B cell (primary cell): ENCODE data around the gene ARRB1.

ENCODE experiments used
- EZH2 ChIP-seq: IDR thresholded peaks from 2 replicates; pipeline ENCODE4 v1.6.1; 2012; ENCODE audit warnings: borderline replicate concordance, low read depth, mild to moderate bottlenecking, moderate library complexity, low read length; ENCODE audit not compliant: insufficient read depth, poor library complexity, severe bottlenecking
- TF ChIP-seq, protein P1 (sequence below): fragments of 200-600 bp; IDR thresholded peaks from one replicate; pipeline ENCODE4 v1.8.0; 2022; ENCODE audit warnings: antibody characterized with exemption, mild to moderate bottlenecking

DNA sequence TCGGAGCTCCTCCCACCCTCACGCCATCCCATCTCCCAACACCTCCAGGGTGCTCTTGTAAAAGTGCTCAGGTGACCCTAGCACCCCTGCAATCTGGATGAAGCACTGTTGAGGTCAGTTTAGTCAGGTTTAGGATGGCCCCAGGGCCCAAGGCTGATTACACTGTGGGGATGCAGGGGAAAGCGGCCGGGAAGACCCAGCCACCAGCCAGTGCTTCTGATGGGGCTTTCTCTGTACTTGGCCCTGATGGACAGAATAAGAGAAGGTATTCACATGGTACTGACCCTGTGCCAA, 82.1 kb downstream of the ARRB1 start:
- TF ChIP-seq, protein P1, sequence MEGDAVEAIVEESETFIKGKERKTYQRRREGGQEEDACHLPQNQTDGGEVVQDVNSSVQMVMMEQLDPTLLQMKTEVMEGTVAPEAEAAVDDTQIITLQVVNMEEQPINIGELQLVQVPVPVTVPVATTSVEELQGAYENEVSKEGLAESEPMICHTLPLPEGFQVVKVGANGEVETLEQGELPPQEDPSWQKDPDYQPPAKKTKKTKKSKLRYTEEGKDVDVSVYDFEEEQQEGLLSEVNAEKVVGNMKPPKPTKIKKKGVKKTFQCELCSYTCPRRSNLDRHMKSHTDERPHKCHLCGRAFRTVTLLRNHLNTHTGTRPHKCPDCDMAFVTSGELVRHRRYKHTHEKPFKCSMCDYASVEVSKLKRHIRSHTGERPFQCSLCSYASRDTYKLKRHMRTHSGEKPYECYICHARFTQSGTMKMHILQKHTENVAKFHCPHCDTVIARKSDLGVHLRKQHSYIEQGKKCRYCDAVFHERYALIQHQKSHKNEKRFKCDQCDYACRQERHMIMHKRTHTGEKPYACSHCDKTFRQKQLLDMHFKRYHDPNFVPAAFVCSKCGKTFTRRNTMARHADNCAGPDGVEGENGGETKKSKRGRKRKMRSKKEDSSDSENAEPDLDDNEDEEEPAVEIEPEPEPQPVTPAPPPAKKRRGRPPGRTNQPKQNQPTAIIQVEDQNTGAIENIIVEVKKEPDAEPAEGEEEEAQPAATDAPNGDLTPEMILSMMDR = no peak
- no peak for TF ChIP-seq EZH2
